Transverse colon (tissue), 4 donors: ENCODE measurements around the gene XCL1. TPM values are rescaled to one million over a fixed set of nuclear protein-coding genes. Genes with fewer than 3 reads are reported as not detected.

Source experiments
- DNase-seq: peaks from one replicate; pipeline ENCODE4 v3.0.0-alpha.2; 2019
- H3K27ac ChIP-seq, 4 donors: fragments of 200-600 bp; sonication (generic); 2 replicates each; pipeline ENCODE4 v1.5.1; 2016 to 2018; ENCODE audit warnings: inconsistent platforms in 4 of 4
- H3K27me3 ChIP-seq: fragments of 200-600 bp; sonication (generic); 2 replicates; pipeline ENCODE4 v1.5.1; 2017; ENCODE audit warnings: inconsistent platforms
- H3K36me3 ChIP-seq, 4 donors: fragments of 200-600 bp; sonication (generic); 2 replicates each; pipeline ENCODE4 v1.5.1; 2017 to 2019; ENCODE audit warnings: inconsistent platforms in 4 of 4
- H3K4me1 ChIP-seq, 4 donors: fragments of 200-600 bp; sonication (generic); 2 replicates each; pipeline ENCODE4 v1.5.1; 2017 to 2020; ENCODE audit warnings: inconsistent platforms in 4 of 4
- H3K4me3 ChIP-seq, 4 donors: fragments of 200-600 bp; sonication (generic); 1 replicate in 1 of 4; 2 replicates in 3 of 4; pipeline versions ENCODE4 v1.5.1 to v1.6.1; 2017 to 2019; ENCODE audit warnings: inconsistent platforms in 4 of 4
- H3K9me3 ChIP-seq, 2 donors: fragments of 200-600 bp; sonication (generic); 2 replicates each; pipeline ENCODE4 v1.5.1; 2017 to 2019; ENCODE audit warnings: inconsistent platforms in 2 of 2
- CTCF ChIP-seq, 5 experiments: fragments of 200-600 bp in 3 of 5; fragments of 450-650 bp in 2 of 5; sonication (generic) in 3 of 5; IDR thresholded peaks; 1 replicate in 2 of 5; 2 replicates in 3 of 5; pipeline ENCODE4 v1.5.1; 2016 to 2017; ENCODE audit warnings: antibody characterized with exemption in 5 of 5, inconsistent platforms in 3 of 5, mild to moderate bottlenecking in 2 of 5, moderate library complexity in 1 of 5
- EP300 ChIP-seq: sonication (generic); formaldehyde crosslinking; IDR thresholded peaks from one replicate; pipeline ENCODE4 v1.6.1; 2017; ENCODE audit warnings: antibody characterized with exemption, low read depth
- POLR2A ChIP-seq: fragments of 450-650 bp; IDR thresholded peaks from one replicate; pipeline ENCODE4 v1.6.1; 2016; ENCODE audit warnings: antibody characterized with exemption, mild to moderate bottlenecking, moderate library complexity
- POLR2AphosphoS5 ChIP-seq, 3 donors: sonication (generic); formaldehyde crosslinking; IDR thresholded peaks; one replicate each; pipeline ENCODE4 v1.6.1; 2016; ENCODE audit warnings: antibody characterized with exemption in 3 of 3
- WGBS, 2 donors: methylation state at CpG; one replicate each; pipeline ENCODE4 v1.1.5; 2018; ENCODE audit warnings: low coverage in 1 of 2; 5-methylcytosine and 5-hydroxymethylcytosine counted together
- in situ Hi-C, 4 donors: fragments of 200-750 bp; cut with MboI; loops; one replicate each; pipeline versions ENCODE4 v1.15.0 to v1.15.1; 2017; ENCODE audit warnings: low sequenced_read_pairs in 3 of 4, low pct_ligation_motif_present in 1 of 4, low pct_unique_long_range_greater_than_20kb in 1 of 4
- intact Hi-C: fragments of 100-400 bp; cut with DNase I; formaldehyde crosslinking; loops from one replicate; pipeline ENCODE4 v1.15.1; 2023; ENCODE audit warnings: low total_unique reads
- total RNA-seq, 4 donors: library from RNA; depleted of rRNA; stranded (reverse); fragments of >200 nt; gene quantifications; one replicate each; pipeline ENCODE4 v1.1.0, GENCODE V29; 2016

Gene XCL1
- total RNA-seq, 4 donors from 2014 or later: 0.32 TPM; not detected in 3

GRCh38 chr1:168598125-168598524 lies 21.7 kb downstream of the XCL1 start:
- peaks cover 4% of the 10 kb centered on the region for H3K27me3 ChIP-seq
- in situ Hi-C loops: loop anchor here in 1 of 4 donors (25.0 kb wide), 1 partner anchor 261 kb away; no protein-coding TSS in a partner anchor
- intact Hi-C loops: no loop called here
- H3K36me3 ChIP-seq: no peaks in the 10 kb centered on the region
- no peaks in the 10 kb centered on the region for H3K9me3 ChIP-seq
- no peak for TF ChIP-seq CTCF (IDR thresholded peaks at IDR 0.05)
- no peak for TF ChIP-seq POLR2A
- TF ChIP-seq EP300: no peak
- no peak for TF ChIP-seq POLR2AphosphoS5 (IDR thresholded peaks at IDR 0.05)
- no peak overlapping the region for H3K4me3 ChIP-seq
- DNase-seq: no peak
- no peak overlapping the region for H3K27ac ChIP-seq
- no peaks in the 10 kb centered on the region for H3K4me1 ChIP-seq
- 77 to 91% methylated on average over 3 of the region's 3 CpGs for WGBS, 2 donors

- H3K27ac ChIP-seq: no peak overlapping the region
- in situ Hi-C loops: loop anchor here in 1 of 4 donors (25.0 kb wide), 1 partner anchor 262 kb away; no protein-coding TSS in a partner anchor
Observed at GRCh38 chr1:168598892-168599291, 22.5 kb downstream of the XCL1 start.

GRCh38 chr1:168599641-168600040 lies 23.2 kb downstream of the XCL1 start:
- WGBS, 2 donors: 25 to 42% methylated on average over 2 of the region's 2 CpGs
- TF ChIP-seq CTCF (IDR thresholded peaks at IDR 0.05) (no peak), POLR2A (no peak), EP300 (no peak), POLR2AphosphoS5 (IDR thresholded peaks at IDR 0.05) (no peak)
- Histone ChIP-seq H3K36me3 (no peaks in the 10 kb centered on the region), H3K4me1 (peaks cover 0 to 3% (median 0%) of the 10 kb centered on the region in 4 donors), H3K4me3 (no peak overlapping the region), H3K27ac (no peak overlapping the region), H3K9me3 (no peaks in the 10 kb centered on the region), H3K27me3 (no peaks in the 10 kb centered on the region)
- intact Hi-C loops: loop anchor here (5.0 kb wide), 1 partner anchor 748 kb away; no protein-coding TSS in a partner anchor
- DNase-seq: no peak
- in situ Hi-C loops: loop anchor here (5.0 to 25.0 kb wide), 6 partner anchors 262 to 963 kb away; partner anchors contain the start of gene ATP1B1 (in 1 of the 4)

More at GRCh38 chr1:168598892-168599291, 22.5 kb downstream of the XCL1 start:
- Histone ChIP-seq H3K27me3 (peaks cover under 1% of the 10 kb centered on the region), H3K9me3 (no peaks in the 10 kb centered on the region), H3K4me3 (no peak overlapping the region), H3K36me3 (no peaks in the 10 kb centered on the region), H3K4me1 (peaks cover 0 to 3% (median 0%) of the 10 kb centered on the region in 4 donors)
- DNase-seq: no peak
- 90% methylated on average over 1 of the region's 1 CpG for WGBS, 2 donors
- no peak for TF ChIP-seq EP300
- no peak for TF ChIP-seq POLR2A
- TF ChIP-seq CTCF (IDR thresholded peaks at IDR 0.05): no peak
- TF ChIP-seq POLR2AphosphoS5 (IDR thresholded peaks at IDR 0.05): no peak
- intact Hi-C loops: no loop called here

- Histone ChIP-seq H3K36me3 (no peaks in the 10 kb centered on the region), H3K4me1 (peaks cover 0 to 11% (median 1%) of the 10 kb centered on the region in 4 donors), H3K27me3 (no peaks in the 10 kb centered on the region), H3K4me3 (no peak overlapping the region), H3K27ac (no peak overlapping the region), H3K9me3 (no peaks in the 10 kb centered on the region)
- 66 to 77% methylated on average over 4 of the region's 4 CpGs for WGBS, 2 donors
- in situ Hi-C loops: loop anchor here (5.0 to 25.0 kb wide), 5 partner anchors 511 to 961 kb away; partner anchors contain the start of gene ATP1B1 (in 1 of the 4)
- intact Hi-C loops: loop anchor here (5.0 kb wide), 1 partner anchor 746 kb away; no protein-coding TSS in a partner anchor
- no peak for TF ChIP-seq EP300
- no peak for TF ChIP-seq POLR2AphosphoS5 (IDR thresholded peaks at IDR 0.05)
- no peak for TF ChIP-seq POLR2A
- TF ChIP-seq CTCF (IDR thresholded peaks at IDR 0.05): no peak
- DNase-seq: no peak
Observed at GRCh38 chr1:168601051-168601450, 24.6 kb downstream of the XCL1 start.
